ENCODE measurements around the gene PAK1.

Gene PAK1

DNA sequence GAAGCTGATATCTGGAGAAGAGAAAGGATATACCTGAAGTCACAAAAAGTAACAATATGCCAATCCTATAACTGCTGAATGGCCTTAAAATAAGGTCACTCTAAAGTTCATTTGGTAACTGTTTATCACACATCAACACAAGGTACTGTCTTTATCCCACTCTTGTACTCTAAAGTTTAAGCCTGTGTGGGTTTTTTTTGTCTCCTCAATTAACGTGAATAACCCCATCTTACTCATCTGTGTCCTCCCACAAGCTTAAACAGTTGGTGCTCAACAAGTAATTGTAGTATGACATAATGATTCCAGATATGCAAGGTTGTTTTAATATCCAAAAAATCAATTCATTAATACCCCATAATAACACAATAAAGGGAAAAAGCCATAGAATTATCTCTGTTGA is 42.1 kb downstream of the PAK1 start:
- no peak for DNase-seq (ENCODE audit: extremely low spot score)
- TF ChIP-seq SUZ12 (IDR thresholded peaks at IDR 0.05) (no peak), BHLHE40 (IDR thresholded peaks at IDR 0.05; ENCODE audit: borderline replicate concordance) (no peak), CTBP1 (IDR thresholded peaks at IDR 0.05; ENCODE audit: borderline replicate concordance) (no peak), TARDBP (IDR thresholded peaks at IDR 0.05) (no peak)
- CTCF ChIA-PET: no interaction called here
- POLR2A ChIA-PET: no interaction called here

DNA sequence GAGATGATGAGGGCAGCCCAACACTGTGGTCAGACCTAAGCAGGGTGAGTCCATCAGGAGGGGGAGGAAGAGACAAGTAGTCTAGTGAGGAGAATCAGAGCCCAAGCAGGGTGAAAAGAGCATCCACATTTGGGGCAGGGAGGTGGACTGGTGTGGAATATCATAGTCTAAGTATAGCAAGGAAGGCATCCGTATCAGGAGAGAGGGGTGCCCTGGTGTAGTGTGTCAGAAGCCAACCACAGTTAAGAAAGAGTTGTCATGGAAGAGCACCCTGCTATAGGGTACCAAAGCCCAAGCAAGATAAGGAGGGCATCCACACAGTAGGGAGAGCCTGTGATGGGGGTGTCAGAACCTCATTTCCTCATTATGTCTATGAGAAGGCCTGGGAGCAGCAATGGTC is 45.3 kb downstream of the PAK1 start:
- ChIA-PET CTCF (no interaction called here), POLR2A (no interaction called here)

DNA sequence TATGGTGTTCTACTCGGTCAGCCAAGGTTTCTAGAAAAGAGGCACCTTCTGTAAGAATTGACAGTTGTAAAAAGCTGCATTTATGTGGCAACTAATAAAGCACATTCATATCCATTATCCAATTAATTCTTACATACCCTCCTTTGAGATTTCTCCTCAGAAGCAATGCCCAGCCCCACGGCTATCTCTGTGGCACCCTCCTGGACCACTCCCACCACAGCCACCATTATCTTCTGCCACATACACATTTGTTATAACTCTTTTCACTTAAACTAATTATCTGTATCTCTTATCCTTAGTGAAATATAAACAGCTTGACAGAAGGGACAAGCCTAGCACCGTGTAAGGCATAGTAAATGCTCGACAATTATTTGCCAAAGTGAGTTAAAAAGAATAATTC is 48.5 kb downstream of the PAK1 start:
- no peak for TF ChIP-seq FOXA1 (IDR thresholded peaks at IDR 0.05)
- TF ChIP-seq SUZ12 (IDR thresholded peaks at IDR 0.05): no peak
- no peak for DNase-seq (ENCODE audit: extremely low spot score)
- ChIA-PET POLR2A (no interaction called here), CTCF (interaction anchor here (0.6 kb wide), 1 partner anchor 301 kb away, joined by 4 read pairs; no protein-coding TSS in a partner anchor)

More for the DNA sequence above, 45.3 kb downstream of the PAK1 start:
- TF ChIP-seq SP1 (IDR thresholded peaks at IDR 0.05): no peak
- TF ChIP-seq BHLHE40 (IDR thresholded peaks at IDR 0.05; ENCODE audit: borderline replicate concordance): no peak
- TF ChIP-seq, protein P1, sequence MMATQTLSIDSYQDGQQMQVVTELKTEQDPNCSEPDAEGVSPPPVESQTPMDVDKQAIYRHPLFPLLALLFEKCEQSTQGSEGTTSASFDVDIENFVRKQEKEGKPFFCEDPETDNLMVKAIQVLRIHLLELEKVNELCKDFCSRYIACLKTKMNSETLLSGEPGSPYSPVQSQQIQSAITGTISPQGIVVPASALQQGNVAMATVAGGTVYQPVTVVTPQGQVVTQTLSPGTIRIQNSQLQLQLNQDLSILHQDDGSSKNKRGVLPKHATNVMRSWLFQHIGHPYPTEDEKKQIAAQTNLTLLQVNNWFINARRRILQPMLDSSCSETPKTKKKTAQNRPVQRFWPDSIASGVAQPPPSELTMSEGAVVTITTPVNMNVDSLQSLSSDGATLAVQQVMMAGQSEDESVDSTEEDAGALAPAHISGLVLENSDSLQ (IDR thresholded peaks at IDR 0.05): no peak
- no peak for TF ChIP-seq L3MBTL2 (conservative IDR thresholded peaks at IDR 0.05)
- TF ChIP-seq FOXM1 (IDR thresholded peaks at IDR 0.05; ENCODE audit: borderline replicate concordance): no peak
- no peak for DNase-seq (ENCODE audit: extremely low spot score)

DNA sequence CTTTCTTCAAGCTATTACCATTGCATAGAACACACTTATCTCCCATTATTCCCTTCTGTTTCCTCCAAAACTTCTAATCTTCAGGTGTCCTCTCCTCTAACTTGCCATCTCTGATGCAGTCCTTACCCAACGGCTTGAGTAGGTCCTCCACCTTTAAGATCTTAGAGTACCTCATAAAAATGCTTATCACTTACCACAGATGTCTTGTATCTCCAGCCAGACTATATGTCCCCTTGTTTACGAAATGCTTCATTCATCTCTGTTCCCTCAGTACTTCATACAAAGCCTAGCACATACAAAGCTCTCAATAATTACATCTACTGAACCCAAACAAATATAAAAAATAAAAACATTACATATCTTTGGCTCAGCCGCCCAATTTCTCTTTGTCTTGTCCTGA is 49.2 kb downstream of the PAK1 start:
- TF ChIP-seq CTBP1 (IDR thresholded peaks at IDR 0.05; ENCODE audit: borderline replicate concordance): no peak
- TF ChIP-seq TARDBP (IDR thresholded peaks at IDR 0.05): no peak
- TF ChIP-seq HDGF (IDR thresholded peaks at IDR 0.05; ENCODE audit: borderline replicate concordance): no peak
- no peak for TF ChIP-seq ELF4 (IDR thresholded peaks at IDR 0.05)
- TF ChIP-seq FOXM1 (IDR thresholded peaks at IDR 0.05; ENCODE audit: borderline replicate concordance): no peak
- ChIA-PET CTCF (no interaction called here), POLR2A (no interaction called here)
- DNase-seq (ENCODE audit: extremely low spot score): no peak

DNA sequence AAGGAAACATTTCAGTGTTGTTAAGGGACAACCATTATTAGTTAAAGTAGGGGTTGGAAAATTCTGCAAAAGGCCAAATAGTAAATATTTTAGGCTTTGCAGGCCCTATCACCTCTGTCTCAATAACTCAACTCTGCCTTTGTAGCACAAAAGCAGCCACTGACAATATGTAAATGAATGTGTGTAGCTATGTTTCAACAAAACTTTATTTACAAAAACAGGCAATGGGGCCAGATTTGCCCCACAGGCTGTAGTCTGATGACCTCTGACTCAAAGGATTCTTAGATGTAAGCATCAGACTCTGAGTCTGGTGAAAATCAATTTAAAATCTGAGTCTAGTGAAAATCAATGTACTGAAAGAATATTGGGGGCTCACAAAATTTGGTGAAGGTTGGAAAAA is 50.3 kb downstream of the PAK1 start:
- ChIA-PET CTCF (no interaction called here), POLR2A (no interaction called here)
- no peak for DNase-seq (ENCODE audit: extremely low spot score)
- TF ChIP-seq CTBP1 (IDR thresholded peaks at IDR 0.05; ENCODE audit: borderline replicate concordance) (no peak), L3MBTL2 (conservative IDR thresholded peaks at IDR 0.05) (no peak), SP1 (IDR thresholded peaks at IDR 0.05) (no peak), SUZ12 (IDR thresholded peaks at IDR 0.05) (no peak)

DNA sequence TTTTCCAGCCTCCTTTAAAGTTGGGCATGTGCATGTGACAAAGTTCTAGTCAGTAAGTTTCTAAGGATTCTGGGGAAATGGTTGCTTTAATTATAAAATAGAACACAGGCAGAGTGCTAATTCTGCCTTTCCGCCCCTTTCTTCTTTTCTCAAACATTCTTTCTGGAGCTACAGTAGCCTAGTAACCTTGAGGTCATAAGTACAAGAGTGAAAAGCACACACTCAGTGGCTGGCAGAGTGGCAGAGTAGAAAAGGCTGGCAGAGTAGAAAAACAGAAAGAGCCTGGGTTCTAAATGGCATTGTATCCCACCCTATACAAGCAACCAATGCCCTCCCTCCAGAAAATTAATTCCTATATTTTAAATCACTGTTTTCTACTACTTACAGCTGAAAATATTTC is 51.2 kb downstream of the PAK1 start:
- DNase-seq (ENCODE audit: extremely low spot score): no peak
- ChIA-PET CTCF (no interaction called here), POLR2A (no interaction called here)
- TF ChIP-seq FOXK2 (IDR thresholded peaks at IDR 0.05) (no peak), SUZ12 (IDR thresholded peaks at IDR 0.05) (no peak), BHLHE40 (IDR thresholded peaks at IDR 0.05; ENCODE audit: borderline replicate concordance) (no peak), L3MBTL2 (conservative IDR thresholded peaks at IDR 0.05) (no peak), ZNF384 (IDR thresholded peaks at IDR 0.05) (no peak), NFRKB (IDR thresholded peaks at IDR 0.05) (no peak), SP1 (IDR thresholded peaks at IDR 0.05) (no peak), CTBP1 (IDR thresholded peaks at IDR 0.05; ENCODE audit: borderline replicate concordance) (no peak), HDGF (IDR thresholded peaks at IDR 0.05; ENCODE audit: borderline replicate concordance) (no peak)

DNA sequence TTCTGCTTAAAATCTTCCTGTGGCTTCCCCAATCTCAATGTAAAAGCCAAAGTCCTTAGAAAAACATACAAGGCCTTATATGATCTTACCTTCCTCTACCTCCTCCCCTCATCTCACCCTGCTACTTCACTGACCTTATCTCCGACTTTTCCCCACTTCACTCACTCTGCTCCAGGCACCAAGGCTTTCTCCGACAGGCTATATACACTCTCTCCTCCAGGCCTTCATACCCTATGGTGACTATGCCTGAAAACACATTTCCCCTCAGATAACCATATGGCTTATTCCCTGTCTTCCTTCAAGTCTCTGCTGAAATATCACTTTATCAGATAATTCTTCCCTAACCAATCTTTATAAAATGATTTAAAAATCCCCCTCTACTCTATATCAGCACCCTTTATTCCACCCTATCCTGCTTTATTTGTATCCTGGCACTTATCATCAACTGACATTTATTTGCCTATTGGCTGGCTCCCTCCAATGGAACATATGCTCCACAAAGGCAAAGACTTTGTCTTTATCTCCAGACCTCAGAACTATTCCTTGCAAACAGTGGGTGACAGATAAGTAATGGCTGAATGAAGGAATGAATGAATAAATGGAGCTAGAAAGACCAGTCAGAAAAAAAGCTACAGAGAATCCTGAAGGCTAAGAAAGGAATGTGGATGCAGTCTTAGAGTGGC is 52.7 kb downstream of the PAK1 start:
- CTCF ChIA-PET: no interaction called here
- no peak for DNase-seq (ENCODE audit: extremely low spot score)
- no peak for TF ChIP-seq NFRKB (IDR thresholded peaks at IDR 0.05)
- no peak for TF ChIP-seq SUZ12 (IDR thresholded peaks at IDR 0.05)
- TF ChIP-seq FOXA1 (IDR thresholded peaks at IDR 0.05): no peak
- no peak for TF ChIP-seq FOXK2 (IDR thresholded peaks at IDR 0.05)
- no peak for TF ChIP-seq SP1 (IDR thresholded peaks at IDR 0.05)
- no peak for TF ChIP-seq LEF1 (IDR thresholded peaks at IDR 0.05; ENCODE audit: borderline replicate concordance)
- TF ChIP-seq HDGF (IDR thresholded peaks at IDR 0.05; ENCODE audit: borderline replicate concordance): no peak
- TF ChIP-seq L3MBTL2 (conservative IDR thresholded peaks at IDR 0.05): no peak
- TF ChIP-seq, protein P1 (IDR thresholded peaks at IDR 0.05): no peak
- no peak for TF ChIP-seq CTBP1 (IDR thresholded peaks at IDR 0.05; ENCODE audit: borderline replicate concordance)
- TF ChIP-seq BHLHE40 (IDR thresholded peaks at IDR 0.05; ENCODE audit: borderline replicate concordance): no peak
- TF ChIP-seq TARDBP (IDR thresholded peaks at IDR 0.05): no peak
- no peak for TF ChIP-seq FOXM1 (IDR thresholded peaks at IDR 0.05; ENCODE audit: borderline replicate concordance)
- TF ChIP-seq ZNF384 (IDR thresholded peaks at IDR 0.05): no peak
- no peak for TF ChIP-seq ARNT (IDR thresholded peaks at IDR 0.05)
- no peak for TF ChIP-seq ELF4 (IDR thresholded peaks at IDR 0.05)
- POLR2A ChIA-PET: no interaction called here

DNA sequence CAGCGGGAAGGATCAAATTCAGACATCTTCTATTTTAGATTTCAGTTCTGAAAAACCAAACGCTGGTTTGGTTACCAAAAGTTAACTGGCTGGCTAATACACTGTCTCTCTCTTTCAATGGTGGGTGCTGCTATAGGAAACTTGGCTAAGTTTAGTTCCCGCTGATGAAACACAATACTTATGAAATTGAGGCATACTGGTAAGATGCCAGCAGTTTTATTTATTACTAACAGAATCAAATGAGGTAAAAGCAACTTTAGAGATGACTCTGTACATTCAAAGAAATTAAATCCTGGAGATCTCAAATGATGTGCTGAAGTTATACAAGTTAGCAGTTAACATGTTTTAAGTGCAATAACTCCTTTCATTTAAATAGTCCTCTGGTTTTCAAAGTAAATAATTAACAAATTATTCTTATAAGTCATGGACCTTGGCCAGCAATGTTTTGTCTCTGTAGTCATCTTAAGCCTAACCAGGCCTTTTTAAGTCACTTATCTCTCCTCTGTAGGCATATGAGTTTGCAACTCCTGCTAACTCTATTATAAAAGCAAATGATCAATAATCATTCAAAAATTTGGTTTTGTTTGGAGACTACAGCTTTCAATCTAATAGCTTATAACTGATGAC is 54.8 kb downstream of the PAK1 start:
- ChIA-PET CTCF (no interaction called here), POLR2A (no interaction called here)
- TF ChIP-seq FOXK2 (IDR thresholded peaks at IDR 0.05): no peak
- TF ChIP-seq LEF1 (IDR thresholded peaks at IDR 0.05; ENCODE audit: borderline replicate concordance): no peak
- no peak for TF ChIP-seq HDGF (IDR thresholded peaks at IDR 0.05; ENCODE audit: borderline replicate concordance)
- no peak for TF ChIP-seq FOXM1 (IDR thresholded peaks at IDR 0.05; ENCODE audit: borderline replicate concordance)
- no peak for TF ChIP-seq CTBP1 (IDR thresholded peaks at IDR 0.05; ENCODE audit: borderline replicate concordance)
- no peak for TF ChIP-seq ARNT (IDR thresholded peaks at IDR 0.05)
- TF ChIP-seq, protein P1 (IDR thresholded peaks at IDR 0.05): no peak
- TF ChIP-seq FOXA1 (IDR thresholded peaks at IDR 0.05): no peak
- no peak for TF ChIP-seq ELF4 (IDR thresholded peaks at IDR 0.05)
- TF ChIP-seq TARDBP (IDR thresholded peaks at IDR 0.05): no peak
- TF ChIP-seq BHLHE40 (IDR thresholded peaks at IDR 0.05; ENCODE audit: borderline replicate concordance): no peak
- no peak for TF ChIP-seq SP1 (IDR thresholded peaks at IDR 0.05)
- DNase-seq (ENCODE audit: extremely low spot score): no peak

Data from HEK293T (cell line).